GM18519 (cell line): ENCODE results near the gene CFAP57.

Source experiments
- ATAC-seq: cut with Tn5 transposase; IDR thresholded peaks from one replicate; pipeline ENCODE4 v1.9.1; 2021; ENCODE audit warnings: mild to moderate bottlenecking, moderate library complexity; ENCODE audit not compliant: unreplicated experiment, low FRiP score

CFAP57 gene

GRCh38 chr1:43292679-43293078 lies 120.5 kb downstream of the CFAP57 start:
- no peak for ATAC-seq

DNA sequence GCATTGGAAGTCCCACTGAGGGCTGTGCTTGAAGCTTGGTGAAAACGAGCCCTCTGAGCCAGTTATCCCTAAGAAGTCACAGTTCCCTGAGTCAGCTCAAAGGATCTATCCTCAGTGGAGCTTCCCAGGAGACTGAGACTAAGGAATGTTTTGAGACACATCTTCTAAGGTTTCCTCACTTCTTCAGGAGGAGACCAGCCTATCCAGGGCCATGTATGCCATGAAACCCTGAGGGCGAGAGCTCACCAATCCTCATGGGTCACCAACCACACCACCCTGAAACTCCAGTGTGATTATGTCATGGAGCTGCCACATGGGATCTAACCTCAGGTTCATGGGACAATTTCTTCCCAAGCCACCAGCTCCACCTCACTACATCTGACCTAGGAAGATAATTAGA lies 121.0 kb downstream of the CFAP57 start:
- ATAC-seq: no peak

- no peak for ATAC-seq
Measured at GRCh38 chr1:43293896-43294760, 122.0 kb downstream of the CFAP57 start.

DNA sequence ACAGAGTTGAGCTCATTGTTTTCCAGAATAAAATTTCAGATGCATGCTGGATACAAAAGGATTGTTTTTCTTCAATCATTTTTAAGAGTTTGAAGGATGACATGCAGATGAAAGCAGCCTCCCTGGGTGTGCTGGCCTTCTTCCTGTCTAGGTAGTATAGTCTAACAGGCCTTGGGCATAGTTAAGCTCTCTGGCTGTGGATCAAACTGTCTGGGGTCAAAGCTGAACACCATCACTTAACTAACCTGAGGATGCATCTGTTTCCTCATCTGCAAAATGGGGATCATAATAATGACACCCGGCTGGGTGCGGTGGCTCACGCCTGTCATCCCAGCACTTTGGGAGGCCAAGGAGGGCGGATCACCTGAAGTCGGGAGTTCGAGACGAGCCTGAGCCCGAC lies 122.6 kb downstream of the CFAP57 start:
- ATAC-seq: no peak

DNA sequence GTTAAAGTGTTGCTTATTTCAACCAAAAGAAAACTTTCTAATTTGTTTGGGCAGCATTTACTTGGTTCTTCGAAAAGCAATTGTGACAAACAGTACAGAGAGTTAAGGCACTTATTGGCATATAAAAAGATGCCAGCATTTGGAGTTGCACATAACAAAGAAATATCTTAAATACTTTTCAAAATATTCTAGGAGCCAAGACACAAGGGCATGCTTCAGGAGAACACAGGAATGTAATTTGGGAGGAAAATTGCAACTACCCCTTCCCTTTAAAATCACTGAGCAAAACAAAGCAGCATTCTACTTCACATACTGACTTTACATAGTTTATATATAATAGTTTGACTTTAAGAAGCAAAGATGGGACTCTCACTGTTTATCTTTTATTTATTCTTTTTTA lies 124.1 kb downstream of the CFAP57 start:
- no peak for ATAC-seq

DNA sequence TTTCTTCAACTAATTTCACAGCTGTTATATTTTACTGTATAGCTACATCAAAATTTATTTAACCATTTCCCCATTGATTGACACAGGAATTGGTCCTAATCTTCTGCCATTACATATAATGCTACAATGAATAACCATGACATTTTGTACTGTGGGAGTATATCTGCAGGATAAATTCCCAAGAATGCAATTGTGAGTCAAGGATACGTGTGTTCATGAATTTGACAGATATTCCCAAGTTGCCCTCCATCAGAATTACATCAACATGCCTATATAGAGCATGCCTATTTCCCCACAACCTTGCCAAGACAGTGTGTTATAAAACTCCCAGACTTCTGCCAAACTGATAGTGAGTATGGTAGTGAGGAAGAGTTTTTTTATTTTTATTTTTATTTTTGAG lies 125.9 kb downstream of the CFAP57 start:
- no peak for ATAC-seq

DNA sequence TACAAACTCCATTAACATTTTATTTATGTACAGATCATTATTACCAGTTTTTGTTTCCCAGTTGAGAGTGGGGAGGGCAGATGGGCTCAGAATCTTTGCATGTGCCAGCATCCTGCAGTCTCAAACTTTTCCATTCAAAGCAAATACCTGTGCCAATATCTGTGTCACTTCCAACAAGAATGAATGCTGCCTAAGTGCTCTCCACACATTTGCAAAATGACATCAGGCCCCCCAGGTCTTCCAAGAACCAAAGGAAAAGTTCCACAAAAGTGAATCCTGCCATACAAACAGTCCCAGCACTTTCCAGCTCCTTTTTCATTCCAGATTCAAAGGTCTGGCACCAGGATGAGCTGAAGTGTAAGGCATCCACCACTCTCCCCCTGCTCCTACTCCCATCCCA lies 127.0 kb downstream of the CFAP57 start:
- ATAC-seq: no peak

DNA sequence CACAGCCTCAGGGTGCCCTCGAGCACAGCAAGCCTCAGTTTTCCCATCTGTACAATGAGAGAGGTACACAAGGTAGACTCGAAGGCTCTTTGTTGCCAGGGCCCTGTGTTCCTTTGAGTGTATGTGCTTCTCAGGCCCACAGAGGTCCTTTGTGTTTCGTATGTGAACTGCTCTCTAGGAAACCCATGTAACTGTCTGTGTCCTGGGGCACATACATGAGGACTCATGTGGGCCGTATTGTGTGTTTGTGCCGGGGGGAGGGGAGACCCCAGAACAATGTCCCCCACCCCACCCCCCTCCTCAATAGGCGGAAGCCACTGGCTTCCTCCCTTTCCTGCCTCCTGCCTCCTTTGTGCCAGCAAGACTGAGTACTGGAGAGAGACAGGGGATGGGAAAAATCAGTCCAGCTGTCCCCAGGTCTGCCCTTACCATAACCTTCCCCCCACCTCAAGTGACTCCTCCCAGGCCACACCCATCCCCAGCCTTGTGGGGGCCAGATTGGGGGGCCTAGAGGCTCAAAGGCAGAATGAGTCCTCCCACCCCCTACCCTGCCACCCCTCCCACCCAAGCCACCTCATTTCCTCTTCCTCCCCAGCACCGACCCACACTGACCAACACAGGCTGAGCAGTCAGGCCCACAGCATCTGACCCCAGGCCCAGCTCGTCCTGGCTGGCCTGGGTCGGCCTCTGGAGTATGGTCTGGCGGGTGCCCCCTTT lies 128.4 kb downstream of the CFAP57 start, which contains the start of gene TIE1:
Gene TIE1 (plus strand): TSS at position 605 of the 717 bp plus-strand sequence. CDS start 90 bp downstream, at position 695.
- no peak for ATAC-seq

DNA sequence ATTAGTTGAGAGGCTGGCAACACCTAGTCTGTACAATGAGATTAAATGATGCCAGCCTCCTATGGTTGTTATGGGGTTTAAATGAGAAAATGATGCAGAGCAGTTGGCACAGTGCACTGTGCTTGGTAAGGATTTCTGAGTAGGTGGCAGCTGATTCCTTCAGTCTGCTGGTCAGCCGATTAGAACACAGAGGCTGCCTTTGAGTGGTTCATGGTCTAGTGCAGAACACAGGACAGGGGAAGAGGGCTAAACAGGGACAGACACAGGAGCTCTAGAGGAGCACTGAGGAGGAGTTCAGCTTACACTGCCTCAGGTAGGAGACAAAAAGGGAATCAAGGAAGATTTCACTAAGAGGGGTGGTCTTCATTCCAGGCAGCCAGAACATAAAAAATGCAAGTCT lies 130.1 kb downstream of the CFAP57 start:
- ATAC-seq: no peak

GRCh38 chr1:43302721-43303470 lies 130.8 kb downstream of the CFAP57 start:
- no peak for ATAC-seq

DNA sequence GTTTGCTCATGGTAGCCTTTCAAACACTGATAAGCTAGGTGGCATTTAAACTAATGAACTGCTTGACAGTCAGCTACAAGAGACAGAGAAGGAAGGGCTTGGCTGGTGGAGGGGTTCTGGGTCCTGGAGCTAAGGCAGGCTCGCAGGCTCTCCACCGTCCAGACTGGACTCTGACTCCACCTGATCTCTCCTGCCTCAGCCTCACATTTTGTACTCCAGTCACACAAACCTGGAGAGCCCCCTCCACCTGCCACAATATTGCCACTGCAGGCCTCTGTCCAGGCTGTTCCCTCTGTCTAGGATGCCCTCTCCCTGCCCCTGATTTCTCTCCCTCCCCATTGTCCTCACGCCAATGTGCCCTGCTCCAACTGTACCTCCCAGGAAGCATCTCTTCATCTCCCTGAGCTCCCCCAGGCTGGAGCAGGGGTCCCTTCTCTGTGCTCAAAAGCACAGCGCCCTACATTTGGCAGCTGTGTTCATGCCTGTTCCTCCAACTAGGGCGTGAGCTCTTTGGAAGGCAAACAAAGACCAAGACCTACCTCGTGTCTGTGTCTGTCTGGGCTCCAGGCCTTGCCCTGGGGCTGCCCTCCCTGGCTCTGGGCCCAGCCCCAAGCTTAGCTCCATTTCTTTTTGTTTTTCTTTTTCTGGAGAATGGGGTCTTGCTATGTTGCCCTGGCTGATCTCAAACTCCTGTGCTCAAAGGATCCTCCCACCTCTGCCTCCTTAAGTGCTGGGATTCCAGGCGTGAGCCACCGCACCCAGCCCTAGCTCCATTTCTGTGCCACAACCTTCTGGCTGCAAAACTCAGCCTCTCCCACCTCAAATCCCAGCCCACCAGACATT lies 131.6 kb downstream of the CFAP57 start:
- no peak for ATAC-seq
